ENCODE measurements around the gene TRIM56. TPM values are rescaled to one million over a fixed set of nuclear protein-coding genes. Genes with fewer than 3 reads are reported as not detected.

Gene TRIM56
- total and polyA plus RNA-seq, 2 of the 4 experiments (the other 2 are of a cell fraction), result 3.9 to 5.9 TPM

GRCh38 chr7:101123703-101124068, 38.4 kb downstream of the TRIM56 start:
- 80% methylated on average over 1 of the region's 3 CpGs; no CpG with 5 or more reads in 1 of the 2 experiments for WGBS, 2 experiments (ENCODE audit: extremely low coverage in 2 of 2, insufficient read length in 1 of 2)
- Histone ChIP-seq H2BK15ac (ENCODE audit: low read depth, low read length) (peak overlapping the region; percentile 98; the same call in 2 of the 3 replicates), H3K14ac (replicated peaks; ENCODE audit: low read depth, low read length) (peak overlapping the region; percentile 99), H3K18ac (ENCODE audit: low read depth, low read length) (0 out of 2 replicates have a peak overlapping the region, but pooled peaks have one; percentile 3), H2BK5ac (ENCODE audit: low read depth, low read length, poor library complexity, severe bottlenecking) (peak overlapping the region; percentile 37), H3K4me1 (ENCODE audit: control insufficient read depth, insufficient read depth, low read length) (peaks cover 27% of the 10 kb centered on the region), H3K27me3 (ENCODE audit: control insufficient read depth, insufficient read depth, low read length) (no peaks in the 10 kb centered on the region), H2AK5ac (ENCODE audit: low read depth, low read length) (peak overlapping the region; percentile 98), H3K56ac (ENCODE audit: extremely low read depth, insufficient read depth, low read length) (no peak overlapping the region), H3K4ac (ENCODE audit: low read depth, low read length) (peak overlapping the region; percentile 97), H3K4me3 (ENCODE audit: insufficient read depth, low read depth, low read length) (no peak overlapping the region), H3K9ac (ENCODE audit: low read depth, low read length) (no peak overlapping the region), H2BK120ac (ENCODE audit: low read depth, low read length) (peak overlapping the region; percentile 74), H3K9me1 (ENCODE audit: insufficient read depth, low read length) (peaks cover 29% of the 10 kb centered on the region), H3K4me2 (ENCODE audit: low read depth, low read length) (no peak overlapping the region), H4K8ac (ENCODE audit: low read depth in 2 of 2, low read length in 2 of 2) (peak overlapping the region; percentile 30 to 73; a peak in 2 of 4 replicates), H4K91ac (ENCODE audit: insufficient read depth, low read depth, low read length) (peak overlapping the region; percentile 77), H2AK9ac (replicated peaks; ENCODE audit: low read depth, low read length, poor library complexity) (peak overlapping the region; percentile 75), H2AFZ (replicated peaks; ENCODE audit: low read length, poor library complexity) (no peak overlapping the region), H3K27ac (ENCODE audit: insufficient read depth, low read length) (peak overlapping the region; percentile 34; the same call in 1 of the 2 replicates), H4K5ac (ENCODE audit: low read depth, low read length) (no peak overlapping the region), H3K23ac (ENCODE audit: low read depth, low read length) (peak overlapping the region; percentile 56; the same call in 1 of the 2 replicates), H2BK20ac (ENCODE audit: low read depth, low read length) (peak overlapping the region; percentile 97), H3K79me1 (ENCODE audit: low read depth in 1 of 2, low read length in 2 of 2) (peaks cover 7 to 58% of the 10 kb centered on the region in 2 experiments; a peak in 3 of 4 replicates), H3K9me3 (ENCODE audit: control insufficient read depth, insufficient read depth, low read length) (no peaks in the 10 kb centered on the region), H3K36me3 (ENCODE audit: control insufficient read depth, insufficient read depth, low read length) (peaks cover 6% of the 10 kb centered on the region; the same call in 1 of the 2 replicates), H4K20me1 (ENCODE audit: insufficient read depth, low read length) (peaks cover 17% of the 10 kb centered on the region)
- ATAC-seq (ENCODE audit: low read depth), result no peak
- DNase-seq, result no peak
- in situ Hi-C loops (cut with MboI; ENCODE audit: low sequenced_read_pairs) (loop anchor here (25.0 kb wide), 1 partner anchor 686 kb away; the partner anchor contains the start of genes MEPCE, PPP1R35 and ZCWPW1), intact Hi-C loops (cut with micrococcal nuclease) (no loop called here), dilution Hi-C loops (cut with HindIII; ENCODE audit: low sequenced_read_pairs, unreplicated experiment) (no loop called here)
- no TSS peak for BruUV-seq (replicated peaks)
- CTCF ChIA-PET, result interaction anchor here (1.3 kb wide), 1 partner anchor 10 kb away, joined by 3 read pairs; no protein-coding TSS in a partner anchor
- POLR2A ChIA-PET (ENCODE audit: unreplicated experiment), result interaction anchor here (1.2 kb wide), 1 partner anchor 12 kb away, joined by 7 read pairs; no protein-coding TSS in a partner anchor
- no peak for TF ChIP-seq BHLHE40 (IDR thresholded peaks at IDR 0.05; ENCODE audit: low read depth, low read length)
- TF ChIP-seq CEBPB (IDR thresholded peaks at IDR 0.05; ENCODE audit: low read depth, low read length), result no peak
- no peak for TF ChIP-seq MAFK (IDR thresholded peaks at IDR 0.05; ENCODE audit: low read depth, low read length)
- TF ChIP-seq USF2 (IDR thresholded peaks at IDR 0.05; ENCODE audit: low read depth, low read length), result no peak
- TF ChIP-seq NFE2L2 (IDR thresholded peaks at IDR 0.05; ENCODE audit: low read depth, low read length), result no peak
- no peak for TF ChIP-seq RFX5 (IDR thresholded peaks at IDR 0.05; ENCODE audit: low read depth, low read length)
- no peak for TF ChIP-seq MXI1 (IDR thresholded peaks at IDR 0.05; ENCODE audit: borderline replicate concordance, low read depth, low read length)
- no peak; the same call in 1 of the 2 replicates for TF ChIP-seq POLR2A (IDR thresholded peaks at IDR 0.05; ENCODE audit: low read depth, low read length)
- no peak for TF ChIP-seq RCOR1 (IDR thresholded peaks at IDR 0.05; ENCODE audit: insufficient replicate concordance, low read length)
- TF ChIP-seq CTCF (conservative IDR thresholded peaks at IDR 0.05; ENCODE audit: low read depth, low read length), result no peak
- no peak for TF ChIP-seq SMC3 (IDR thresholded peaks at IDR 0.05; ENCODE audit: low read depth, low read length)
- no peak for TF ChIP-seq FOS (IDR thresholded peaks at IDR 0.05; ENCODE audit: low read depth, low read length)
- no peak for TF ChIP-seq CHD1 (IDR thresholded peaks at IDR 0.05; ENCODE audit: low read depth, low read length)
- no peak for TF ChIP-seq RAD21 (IDR thresholded peaks at IDR 0.05; ENCODE audit: low read length)
- TF ChIP-seq MAZ (IDR thresholded peaks at IDR 0.05; ENCODE audit: borderline replicate concordance, low read depth, low read length), result no peak
- TF ChIP-seq ELK1 (IDR thresholded peaks at IDR 0.05; ENCODE audit: borderline replicate concordance, low read depth, low read length), result no peak

All from IMR-90 (cell line).